H1 (cell line): ENCODE data around the gene EXOSC5. TPM values are rescaled to one million over a fixed set of nuclear protein-coding genes. Genes with fewer than 3 reads are reported as not detected.

Experiments used
- CBX5 ChIP-seq: fragments of 300-800, 300-1000 bp; sonication (generic); IDR thresholded peaks from 2 replicates; pipeline ENCODE4 v1.7.1; 2016; ENCODE audit warnings: antibody characterized with exemption, low read length, low read depth
- CBX8 ChIP-seq: fragments of 300-800, 300-1000 bp; sonication (generic); IDR thresholded peaks from 2 replicates; pipeline ENCODE4 v1.7.1; 2016; ENCODE audit warnings: low read depth, low read length, borderline replicate concordance
- CEBPB ChIP-seq: IDR thresholded peaks from 2 replicates; pipeline ENCODE4 v1.6.1; 2012; ENCODE audit warnings: low read depth, low read length
- CHD1 ChIP-seq: IDR thresholded peaks from 2 replicates; pipeline ENCODE4 v1.6.1; 2012; ENCODE audit warnings: low read depth, low read length, improper control_type of control experiment
- EGR1 ChIP-seq: IDR thresholded peaks from 2 replicates; pipeline ENCODE4 v1.6.1; 2011; ENCODE audit warnings: low read depth, low read length, borderline replicate concordance
- GTF2F1 ChIP-seq: IDR thresholded peaks from 2 replicates; pipeline ENCODE4 v1.6.1; 2012; ENCODE audit warnings: low read depth, low read length, improper control_type of control experiment, borderline replicate concordance
- MAFK ChIP-seq: IDR thresholded peaks from 2 replicates; pipeline ENCODE4 v1.6.1; 2012; ENCODE audit warnings: low read depth, mild to moderate bottlenecking, improper control_type of control experiment, low read length
- NANOG ChIP-seq: IDR thresholded peaks from 2 replicates; pipeline ENCODE4 v1.6.1; 2011; ENCODE audit warnings: low read length, low read depth, mild to moderate bottlenecking, inconsistent platforms; ENCODE audit not compliant: insufficient read depth, poor library complexity, severe bottlenecking
- RAD21 ChIP-seq, 2 experiments: IDR thresholded peaks in 1 of 2; conservative IDR thresholded peaks in 1 of 2; 2 replicates each; pipeline ENCODE4 v1.6.1; 2011; ENCODE audit warnings: low read depth in 2 of 2, low read length in 2 of 2, improper control_type of control experiment in 1 of 2, inconsistent platforms in 1 of 2, mild to moderate bottlenecking in 1 of 2, moderate library complexity in 1 of 2
- RNF2 ChIP-seq: fragments of 200-900, 300-1000 bp; sonication (generic); IDR thresholded peaks from 2 replicates; pipeline ENCODE4 v1.7.1; 2016; ENCODE audit warnings: borderline replicate concordance, low read depth, mild to moderate bottlenecking, antibody characterized with exemption, low read length; ENCODE audit not compliant: poor library complexity, severe bottlenecking; ENCODE audit errors: missing control alignments
- SAP30 ChIP-seq: fragments of 300-600 bp; sonication (generic); IDR thresholded peaks from 2 replicates; pipeline ENCODE4 v1.7.1; 2012; ENCODE audit warnings: low read length, moderate library complexity, mild to moderate bottlenecking, inconsistent platforms; ENCODE audit not compliant: insufficient read depth, insufficient replicate concordance
- SP2 ChIP-seq: IDR thresholded peaks from 2 replicates; pipeline ENCODE4 v1.6.1; 2012; ENCODE audit warnings: mild to moderate bottlenecking, low read length, inconsistent platforms
- TBP ChIP-seq: IDR thresholded peaks from 2 replicates; pipeline ENCODE4 v1.6.1; 2011; ENCODE audit warnings: low read depth, low read length, improper control_type of control experiment
- ZNF274 ChIP-seq: IDR thresholded peaks from 2 replicates; pipeline ENCODE4 v1.7.0; 2012; ENCODE audit warnings: low read length, borderline replicate concordance; ENCODE audit errors: extremely low read depth
- polyA plus RNA-seq, 7 experiments: library from polyadenylated mRNA; depleted of rRNA in 3 of 7; stranded (reverse) in 5 of 7; unstranded in 2 of 7; fragments of >200 nt in 5 of 7; fragments of 200-250 nt in 2 of 7; gene quantifications; 1 replicate in 5 of 7; 2 replicates in 1 of 7; 4 replicates in 1 of 7; pipeline versions ENCODE4 v1.2.1 to v1.2.3, GENCODE V29; 2011 to 2013; ENCODE audit warnings: missing spikeins in 2 of 7, mixed read lengths in 2 of 7
- total RNA-seq: library from RNA; stranded (reverse); fragmentation: NEBNext Ultra II Directional; extraction: Animal tissue kit (Norgen Biotek cat#: 25700); gene quantifications from 2 replicates; pipeline ENCODE4 v1.2.1, GENCODE V29; 2021
- TF ChIP-seq, protein P1 (sequence below): IDR thresholded peaks from 2 replicates; pipeline ENCODE4 v1.6.1; 2012; ENCODE audit warnings: inconsistent platforms
- TF ChIP-seq, protein P2 (sequence below): IDR thresholded peaks from 2 replicates; pipeline ENCODE4 v1.6.1; 2011; ENCODE audit warnings: low read depth, mild to moderate bottlenecking, low read length; ENCODE audit not compliant: insufficient read depth
- TF ChIP-seq, protein P3 (sequence below): IDR thresholded peaks from 2 replicates; pipeline ENCODE4 v1.6.1; 2012; ENCODE audit warnings: inconsistent platforms

EXOSC5 gene
- total and polyA plus RNA-seq, 2 of the 8 experiments (the other 6 are each of a cell fraction or from before 2014, with no cell fraction given): 56.2 to 92.8 TPM

DNA sequence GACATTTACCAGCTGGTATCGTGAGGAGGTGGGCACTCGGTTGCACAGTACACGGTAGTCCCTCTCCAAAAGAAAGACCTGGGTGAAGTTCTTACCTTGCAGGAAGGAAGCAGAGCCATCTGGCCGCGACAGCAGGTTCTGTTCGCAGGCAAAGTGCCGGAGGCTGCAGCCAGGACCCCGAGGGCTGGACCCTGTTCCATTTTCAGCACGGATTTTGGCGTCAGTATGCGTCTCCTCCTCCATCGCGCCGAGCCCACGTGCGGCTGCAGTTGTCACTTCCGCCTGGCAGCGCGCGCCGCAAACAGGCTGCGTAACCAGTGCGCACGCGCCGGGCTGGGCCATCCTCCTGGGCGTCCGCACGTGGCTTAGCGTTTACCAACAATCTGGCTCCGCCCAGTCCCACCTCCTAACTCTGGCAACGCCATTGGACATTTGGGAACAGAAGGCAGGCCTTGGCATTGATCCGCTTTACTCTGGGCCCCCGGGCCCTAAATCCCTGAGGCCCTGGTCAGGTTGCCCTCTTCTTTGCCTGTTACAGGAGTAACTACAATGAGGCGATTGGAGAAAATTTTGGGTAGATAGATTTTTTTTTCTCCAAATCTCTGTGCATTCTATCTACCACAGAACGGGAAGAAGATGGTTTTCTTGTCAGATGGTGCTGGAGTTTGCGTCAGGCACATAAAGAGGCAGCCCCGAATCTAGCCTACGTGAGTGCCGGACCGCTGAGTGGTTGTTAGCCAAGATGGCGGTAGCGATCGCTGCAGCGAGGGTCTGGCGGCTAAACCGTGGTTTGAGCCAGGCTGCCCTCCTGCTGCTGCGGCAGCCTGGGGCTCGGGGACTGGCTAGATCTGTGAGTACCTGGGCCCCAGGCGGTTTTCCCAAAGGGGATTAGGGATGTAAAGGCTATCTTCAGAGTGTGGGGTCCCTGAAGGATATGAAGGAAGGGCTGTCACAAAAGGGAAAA lies at the start of gene EXOSC5, which contains the start of gene BCKDHA (continued):
- no peak for TF ChIP-seq RNF2
- no peak for TF ChIP-seq CBX8
- TF ChIP-seq, protein P1, sequence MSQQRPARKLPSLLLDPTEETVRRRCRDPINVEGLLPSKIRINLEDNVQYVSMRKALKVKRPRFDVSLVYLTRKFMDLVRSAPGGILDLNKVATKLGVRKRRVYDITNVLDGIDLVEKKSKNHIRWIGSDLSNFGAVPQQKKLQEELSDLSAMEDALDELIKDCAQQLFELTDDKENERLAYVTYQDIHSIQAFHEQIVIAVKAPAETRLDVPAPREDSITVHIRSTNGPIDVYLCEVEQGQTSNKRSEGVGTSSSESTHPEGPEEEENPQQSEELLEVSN: peak; percentile 93
- TF ChIP-seq NANOG: no peak
- TF ChIP-seq, protein P2, sequence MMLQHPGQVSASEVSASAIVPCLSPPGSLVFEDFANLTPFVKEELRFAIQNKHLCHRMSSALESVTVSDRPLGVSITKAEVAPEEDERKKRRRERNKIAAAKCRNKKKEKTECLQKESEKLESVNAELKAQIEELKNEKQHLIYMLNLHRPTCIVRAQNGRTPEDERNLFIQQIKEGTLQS: peak; percentile 53; the same call in 1 of the 2 replicates
- TF ChIP-seq ZNF274: no peak
- no peak for TF ChIP-seq CBX5
- TF ChIP-seq, protein P3, sequence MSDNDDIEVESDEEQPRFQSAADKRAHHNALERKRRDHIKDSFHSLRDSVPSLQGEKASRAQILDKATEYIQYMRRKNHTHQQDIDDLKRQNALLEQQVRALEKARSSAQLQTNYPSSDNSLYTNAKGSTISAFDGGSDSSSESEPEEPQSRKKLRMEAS: peak; percentile 100
- TF ChIP-seq CEBPB: 0 out of 2 replicates have a peak, but pooled peaks have one; percentile 1
- TF ChIP-seq SAP30: peak; percentile 99
- TF ChIP-seq RAD21 (IDR thresholded peaks at IDR 0.05 in 1 of 2, conservative IDR thresholded peaks at IDR 0.05 in 1 of 2; ENCODE audit: low read depth in 2 of 2, low read length in 2 of 2): no peak
- TF ChIP-seq TBP: peak; percentile 58
- no peak for TF ChIP-seq CHD1
- TF ChIP-seq SP2: no peak
- no peak for TF ChIP-seq EGR1
- no peak for TF ChIP-seq MAFK
- no peak for TF ChIP-seq GTF2F1
